Measurements from ENCODE around the gene THRB.

THRB gene

GRCh38 chr3:24199775-24200247 is 294.8 kb downstream of the THRB start:
- DNase-seq = no peak

GRCh38 chr3:24199300-24199699 is 295.4 kb downstream of the THRB start:
- no peak for DNase-seq

- no peak for DNase-seq
Observed at GRCh38 chr3:24198728-24199127, 295.9 kb downstream of the THRB start.

- no peak for DNase-seq
Observed at GRCh38 chr3:24197809-24198208, 296.8 kb downstream of the THRB start.

- no peak for DNase-seq
Observed at GRCh38 chr3:24196526-24196925, 298.1 kb downstream of the THRB start.

- no peak for DNase-seq
Observed at GRCh38 chr3:24195504-24196230, 299.0 kb downstream of the THRB start.

- no peak for DNase-seq
Observed at GRCh38 chr3:24192469-24193056, 302.1 kb downstream of the THRB start.

- DNase-seq = no peak
Observed at GRCh38 chr3:24191801-24192403, 302.7 kb downstream of the THRB start.

- DNase-seq = no peak
Observed at GRCh38 chr3:24190256-24190655, 304.4 kb downstream of the THRB start.

- DNase-seq = peak; percentile 33
Observed at GRCh38 chr3:24185738-24186384, 308.8 kb downstream of the THRB start.

- DNase-seq = no peak
Observed at GRCh38 chr3:24184528-24185176, 310.0 kb downstream of the THRB start.

- no peak for DNase-seq
Observed at GRCh38 chr3:24182756-24183155, 311.9 kb downstream of the THRB start.

GRCh38 chr3:24181256-24181655 is 313.4 kb downstream of the THRB start:
- DNase-seq = no peak

GRCh38 chr3:24180616-24181015 is 314.0 kb downstream of the THRB start:
- DNase-seq = no peak

GRCh38 chr3:24177201-24177600 is 317.4 kb downstream of the THRB start:
- no peak for DNase-seq

GRCh38 chr3:24174614-24175013 is 320.0 kb downstream of the THRB start:
- no peak for DNase-seq

- no peak for DNase-seq
Observed at GRCh38 chr3:24168977-24169376, 325.7 kb downstream of the THRB start.

- DNase-seq = no peak
Observed at GRCh38 chr3:24167429-24167828, 327.2 kb downstream of the THRB start.

- no peak for DNase-seq
Observed at GRCh38 chr3:24166515-24166914, 328.1 kb downstream of the THRB start.

GRCh38 chr3:24165603-24165982 is 329.1 kb downstream of the THRB start:
- no peak for DNase-seq

GRCh38 chr3:24164967-24165602 is 329.6 kb downstream of the THRB start:
- no peak for DNase-seq

GRCh38 chr3:24162929-24163328 is 331.7 kb downstream of the THRB start:
- no peak for DNase-seq

- DNase-seq = no peak
Observed at GRCh38 chr3:24161841-24162240, 332.8 kb downstream of the THRB start.

Measured in inflammatory macrophage treated with lipopolysaccharide for 4 hours (primary cell).